ENCODE results near the gene NKX6-2. TPM values are rescaled to one million over a fixed set of nuclear protein-coding genes. Genes with fewer than 3 reads are reported as not detected.

The NKX6-2 gene
- total RNA-seq, 1 donor from 2014 or later: not detected

DNA sequence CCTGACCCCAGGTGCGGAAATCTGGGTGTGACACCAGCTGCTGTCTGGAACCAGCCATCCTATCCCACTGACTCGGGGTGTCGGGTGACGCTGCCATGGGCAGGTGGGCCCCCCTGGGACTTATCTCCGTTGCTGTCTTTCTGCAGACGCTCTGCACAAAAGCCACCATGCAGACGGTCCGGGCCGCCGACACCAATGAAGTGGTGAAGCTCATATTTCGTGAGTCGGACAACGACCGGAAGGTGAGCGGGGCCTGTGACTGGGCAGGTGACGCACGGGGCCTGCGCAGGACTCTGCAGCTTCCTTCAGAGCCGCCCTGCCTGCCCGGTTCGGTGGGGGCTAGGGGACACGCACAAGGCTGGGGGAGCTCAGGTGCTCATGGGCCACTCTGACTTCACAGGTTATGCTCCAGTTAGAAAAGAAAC lies 36.6 kb downstream of the NKX6-2 start:
- Histone ChIP-seq H3K79me2 (ENCODE audit: low read depth) (no peaks in the 10 kb centered on the region), H3K4me2 (no peak overlapping the region), H3K27ac (no peak overlapping the region), H3K9me3 (ENCODE audit: low read depth) (no peaks in the 10 kb centered on the region), H3K9ac (no peak overlapping the region), H3K4me3 (no peak overlapping the region), H3F3A (ENCODE audit: low read depth) (peaks cover 21% of the 10 kb centered on the region), H3K36me3 (no peaks in the 10 kb centered on the region), H3K4me1 (peaks cover 19% of the 10 kb centered on the region), H3K27me3 (peaks cover 59% of the 10 kb centered on the region), H4K20me1 (ENCODE audit: low read depth) (peaks cover 61% of the 10 kb centered on the region), H2AFZ (replicated peaks) (no peak overlapping the region)
- H3K27me3 Mint-ChIP-seq (ENCODE audit: insufficient read depth, low read depth): peaks cover 14% of the 10 kb centered on the region
- peaks cover 29% of the 10 kb centered on the region for H3K4me1 Mint-ChIP-seq
- H3K27ac Mint-ChIP-seq: no peak overlapping the region
- TF ChIP-seq EZH2phosphoT487 (IDR thresholded peaks at IDR 0.05) (no peak), EZH2 (IDR thresholded peaks at IDR 0.05) (no peak)
- TF ChIP-seq, protein P1, sequence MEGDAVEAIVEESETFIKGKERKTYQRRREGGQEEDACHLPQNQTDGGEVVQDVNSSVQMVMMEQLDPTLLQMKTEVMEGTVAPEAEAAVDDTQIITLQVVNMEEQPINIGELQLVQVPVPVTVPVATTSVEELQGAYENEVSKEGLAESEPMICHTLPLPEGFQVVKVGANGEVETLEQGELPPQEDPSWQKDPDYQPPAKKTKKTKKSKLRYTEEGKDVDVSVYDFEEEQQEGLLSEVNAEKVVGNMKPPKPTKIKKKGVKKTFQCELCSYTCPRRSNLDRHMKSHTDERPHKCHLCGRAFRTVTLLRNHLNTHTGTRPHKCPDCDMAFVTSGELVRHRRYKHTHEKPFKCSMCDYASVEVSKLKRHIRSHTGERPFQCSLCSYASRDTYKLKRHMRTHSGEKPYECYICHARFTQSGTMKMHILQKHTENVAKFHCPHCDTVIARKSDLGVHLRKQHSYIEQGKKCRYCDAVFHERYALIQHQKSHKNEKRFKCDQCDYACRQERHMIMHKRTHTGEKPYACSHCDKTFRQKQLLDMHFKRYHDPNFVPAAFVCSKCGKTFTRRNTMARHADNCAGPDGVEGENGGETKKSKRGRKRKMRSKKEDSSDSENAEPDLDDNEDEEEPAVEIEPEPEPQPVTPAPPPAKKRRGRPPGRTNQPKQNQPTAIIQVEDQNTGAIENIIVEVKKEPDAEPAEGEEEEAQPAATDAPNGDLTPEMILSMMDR (IDR thresholded peaks at IDR 0.05): no peak
- no peaks in the 10 kb centered on the region for H3K9me3 Mint-ChIP-seq
- no peak overlapping the region for H3K4me3 Mint-ChIP-seq
- DNase-seq (ENCODE audit: low spot score): no peak
- H3K36me3 Mint-ChIP-seq: peaks cover 5% of the 10 kb centered on the region

DNA sequence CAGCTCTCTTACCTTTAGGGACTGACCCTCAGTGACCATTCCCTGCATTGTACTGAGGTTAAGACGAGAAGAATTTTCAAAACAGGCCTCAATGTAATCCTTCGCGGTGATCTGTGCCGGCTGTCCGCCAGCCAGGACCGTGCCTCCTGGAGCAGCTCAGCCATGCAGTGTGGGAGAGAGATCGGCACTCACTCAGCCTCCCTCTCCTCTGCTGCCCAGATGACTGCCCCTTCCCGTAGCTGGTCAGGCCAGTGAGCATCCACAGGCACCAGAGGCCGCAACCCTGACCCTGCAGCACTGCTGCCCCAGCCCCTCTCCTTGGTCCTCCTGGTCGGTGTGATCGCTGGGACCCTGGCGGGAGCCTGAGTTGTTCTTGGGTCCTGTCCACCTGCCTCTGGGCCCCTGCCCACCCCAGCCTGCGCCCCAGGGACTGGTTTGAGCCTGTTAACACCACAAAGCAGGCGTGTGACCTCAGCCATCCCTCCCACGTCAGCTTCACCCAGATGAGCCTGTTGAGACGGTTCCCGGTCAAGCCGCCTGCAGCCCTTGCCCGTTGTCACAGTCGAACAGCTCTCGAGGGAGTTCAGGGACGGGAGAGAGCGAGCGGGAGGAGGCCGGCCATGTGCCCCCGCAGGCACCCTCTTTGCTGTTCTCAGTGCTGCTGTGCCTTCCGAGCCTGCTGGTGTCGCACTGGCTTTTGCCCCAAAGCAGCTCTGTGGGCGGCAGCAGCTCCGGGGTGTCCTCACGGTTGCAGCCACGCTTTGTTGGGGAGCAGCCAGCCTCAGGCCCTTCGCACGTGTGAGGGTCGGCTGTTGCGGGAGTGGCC lies 37.2 kb downstream of the NKX6-2 start:
- Histone ChIP-seq H3K27ac (no peak overlapping the region), H3K36me3 (no peaks in the 10 kb centered on the region), H3K4me3 (no peak overlapping the region), H3K9ac (no peak overlapping the region), H4K20me1 (ENCODE audit: low read depth) (peaks cover 67% of the 10 kb centered on the region), H3K27me3 (peaks cover 65% of the 10 kb centered on the region), H2AFZ (replicated peaks) (no peak overlapping the region), H3K9me3 (ENCODE audit: low read depth) (no peaks in the 10 kb centered on the region), H3F3A (ENCODE audit: low read depth) (peaks cover 21% of the 10 kb centered on the region), H3K79me2 (ENCODE audit: low read depth) (no peaks in the 10 kb centered on the region), H3K4me1 (peaks cover 19% of the 10 kb centered on the region), H3K4me2 (no peak overlapping the region)
- peaks cover 33% of the 10 kb centered on the region for H3K4me1 Mint-ChIP-seq
- no peak overlapping the region for H3K27ac Mint-ChIP-seq
- H3K27me3 Mint-ChIP-seq (ENCODE audit: insufficient read depth, low read depth): peaks cover 14% of the 10 kb centered on the region
- no peaks in the 10 kb centered on the region for H3K9me3 Mint-ChIP-seq
- H3K4me3 Mint-ChIP-seq: no peak overlapping the region
- TF ChIP-seq EZH2 (IDR thresholded peaks at IDR 0.05): no peak
- TF ChIP-seq EZH2phosphoT487 (IDR thresholded peaks at IDR 0.05): no peak
- TF ChIP-seq, protein P1 (IDR thresholded peaks at IDR 0.05): no peak
- no peak for DNase-seq (ENCODE audit: low spot score)
- H3K36me3 Mint-ChIP-seq: peaks cover 4% of the 10 kb centered on the region

- TF ChIP-seq EZH2phosphoT487 (IDR thresholded peaks at IDR 0.05) (no peak), EZH2 (IDR thresholded peaks at IDR 0.05) (no peak)
- TF ChIP-seq, protein P1 (IDR thresholded peaks at IDR 0.05): no peak
- Mint-ChIP-seq H3K4me3 (no peak overlapping the region), H3K4me1 (peaks cover 33% of the 10 kb centered on the region), H3K9me3 (no peaks in the 10 kb centered on the region), H3K36me3 (peaks cover 3% of the 10 kb centered on the region), H3K27me3 (ENCODE audit: insufficient read depth, low read depth) (peaks cover 14% of the 10 kb centered on the region), H3K27ac (no peak overlapping the region)
- H3K9ac ChIP-seq: no peak overlapping the region
- H3F3A ChIP-seq (ENCODE audit: low read depth): peaks cover 21% of the 10 kb centered on the region
- H4K20me1 ChIP-seq (ENCODE audit: low read depth): peaks cover 73% of the 10 kb centered on the region
- H3K4me1 ChIP-seq: peaks cover 19% of the 10 kb centered on the region
- H3K36me3 ChIP-seq: no peaks in the 10 kb centered on the region
- DNase-seq (ENCODE audit: low spot score): no peak
- no peak overlapping the region for H2AFZ ChIP-seq (replicated peaks)
- H3K79me2 ChIP-seq (ENCODE audit: low read depth): no peaks in the 10 kb centered on the region
- no peak overlapping the region for H3K27ac ChIP-seq
- H3K27me3 ChIP-seq: peaks cover 67% of the 10 kb centered on the region
- H3K9me3 ChIP-seq (ENCODE audit: low read depth): no peaks in the 10 kb centered on the region
- H3K4me2 ChIP-seq: no peak overlapping the region
- H3K4me3 ChIP-seq: no peak overlapping the region
These were observed 37.8 kb downstream of the NKX6-2 start for GRCh38 chr10:132748135-132748534.

All from neural progenitor cell (in vitro differentiated cells).